SU-DHL-6 (cell line): ENCODE measurements around the gene QPCTL.

Experiments
- EZH2phosphoT487 ChIP-seq: fragments of 200-600 bp; sonication (generic), shearing (Covaris generic); conservative IDR thresholded peaks from 2 replicates; pipeline ENCODE4 v1.6.1; 2018; ENCODE audit warnings: mild to moderate bottlenecking, antibody characterized with exemption, low read length, moderate library complexity, mixed read lengths
- TF ChIP-seq, protein P1 (sequence below): fragments of 200-600 bp; sonication (generic); IDR thresholded peaks from one replicate; pipeline ENCODE4 v1.5.1; 2017; ENCODE audit warnings: antibody characterized with exemption, mild to moderate bottlenecking, low read length, moderate library complexity; ENCODE audit not compliant: insufficient read depth, poor library complexity, severe bottlenecking

DNA sequence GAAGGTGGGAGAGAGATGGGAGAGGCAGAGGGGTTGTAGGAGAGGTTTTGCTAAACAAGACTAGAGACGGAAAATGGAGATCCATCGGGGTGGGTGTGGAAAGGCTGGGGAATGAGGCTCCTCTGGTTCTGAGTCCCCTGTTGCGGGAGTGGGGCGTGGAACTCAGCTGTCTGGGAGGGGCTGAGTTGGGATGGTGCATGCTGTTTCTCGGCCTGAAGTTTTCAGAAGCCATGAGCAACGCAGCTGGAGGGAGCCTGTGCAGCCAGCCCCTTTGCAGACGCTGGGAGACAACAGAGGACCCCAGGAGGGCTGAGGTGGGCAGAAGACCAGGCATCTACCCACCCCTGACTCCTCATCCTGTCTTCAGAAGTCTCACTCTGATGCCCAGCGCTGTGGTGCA lies 31.8 kb upstream of the QPCTL start:
- TF ChIP-seq, protein P1, sequence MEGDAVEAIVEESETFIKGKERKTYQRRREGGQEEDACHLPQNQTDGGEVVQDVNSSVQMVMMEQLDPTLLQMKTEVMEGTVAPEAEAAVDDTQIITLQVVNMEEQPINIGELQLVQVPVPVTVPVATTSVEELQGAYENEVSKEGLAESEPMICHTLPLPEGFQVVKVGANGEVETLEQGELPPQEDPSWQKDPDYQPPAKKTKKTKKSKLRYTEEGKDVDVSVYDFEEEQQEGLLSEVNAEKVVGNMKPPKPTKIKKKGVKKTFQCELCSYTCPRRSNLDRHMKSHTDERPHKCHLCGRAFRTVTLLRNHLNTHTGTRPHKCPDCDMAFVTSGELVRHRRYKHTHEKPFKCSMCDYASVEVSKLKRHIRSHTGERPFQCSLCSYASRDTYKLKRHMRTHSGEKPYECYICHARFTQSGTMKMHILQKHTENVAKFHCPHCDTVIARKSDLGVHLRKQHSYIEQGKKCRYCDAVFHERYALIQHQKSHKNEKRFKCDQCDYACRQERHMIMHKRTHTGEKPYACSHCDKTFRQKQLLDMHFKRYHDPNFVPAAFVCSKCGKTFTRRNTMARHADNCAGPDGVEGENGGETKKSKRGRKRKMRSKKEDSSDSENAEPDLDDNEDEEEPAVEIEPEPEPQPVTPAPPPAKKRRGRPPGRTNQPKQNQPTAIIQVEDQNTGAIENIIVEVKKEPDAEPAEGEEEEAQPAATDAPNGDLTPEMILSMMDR = no peak
- TF ChIP-seq EZH2phosphoT487 = no peak
